C4-2B (cell line): ENCODE data around the gene MCF2L.
"Not testable (repeated sequence)": the region's sequence is repeated elsewhere in the genome, so short reads cannot be mapped to it uniquely, and the experiment has no call there.

Experiments used
- H3K27ac ChIP-seq: fragments of 450-650 bp; 2 replicates; pipeline ENCODE4 v1.5.1; 2017
- CTCF ChIP-seq: fragments of 450-650 bp; conservative IDR thresholded peaks from 2 replicates; pipeline ENCODE4 v1.5.1; 2017; ENCODE audit warnings: mild to moderate bottlenecking
- ZFX ChIP-seq: fragments of 450-650 bp; IDR thresholded peaks from 2 replicates; pipeline ENCODE4 v1.6.1; 2017

The MCF2L gene

GRCh38 chr13:113050734-113051431 is 81.9 kb downstream of the MCF2L start:
- no peak overlapping the region for H3K27ac ChIP-seq
- TF ChIP-seq CTCF = no peak
- no peak for TF ChIP-seq ZFX

- H3K27ac ChIP-seq = no peak overlapping the region
- no peak for TF ChIP-seq ZFX
- TF ChIP-seq CTCF = no peak
Observed at GRCh38 chr13:113051641-113052040, 82.6 kb downstream of the MCF2L start.

GRCh38 chr13:113052206-113052605 is 83.2 kb downstream of the MCF2L start:
- no peak overlapping the region for H3K27ac ChIP-seq
- no peak for TF ChIP-seq CTCF

GRCh38 chr13:113052971-113053370 is 84.0 kb downstream of the MCF2L start:
- TF ChIP-seq ZFX (no peak), CTCF (no peak)
- no peak overlapping the region for H3K27ac ChIP-seq

- no peak overlapping the region for H3K27ac ChIP-seq
- TF ChIP-seq CTCF (no peak), ZFX (no peak)
Observed at GRCh38 chr13:113053376-113053775, 84.4 kb downstream of the MCF2L start.

- TF ChIP-seq CTCF (no peak), ZFX (no peak)
Observed at GRCh38 chr13:113053801-113054604, 85.0 kb downstream of the MCF2L start.

GRCh38 chr13:113057084-113057483 is 88.1 kb downstream of the MCF2L start:
- TF ChIP-seq CTCF (no peak), ZFX (no peak)
- H3K27ac ChIP-seq = no peak overlapping the region

More at GRCh38 chr13:113053801-113054604, 85.0 kb downstream of the MCF2L start:
- no peak overlapping the region for H3K27ac ChIP-seq

GRCh38 chr13:113057559-113057958 is 88.5 kb downstream of the MCF2L start:
- not testable (repeated sequence) for H3K27ac ChIP-seq
